ENCODE measurements around the gene GPR146. TPM values are rescaled to one million over a fixed set of nuclear protein-coding genes. Genes with fewer than 3 reads are reported as not detected.

GPR146 gene
- total RNA-seq, 1 experiment from 2014 or later: 22.2 TPM

GRCh38 chr7:1021931-1022330, 22.4 kb upstream of the GPR146 start:
- in situ Hi-C loops (cut with HindIII; ENCODE audit: low pct_unique_long_range_greater_than_20kb, low sequenced_read_pairs): no loop called here
- no peak for DNase-seq (ENCODE audit: low read depth)

DNA sequence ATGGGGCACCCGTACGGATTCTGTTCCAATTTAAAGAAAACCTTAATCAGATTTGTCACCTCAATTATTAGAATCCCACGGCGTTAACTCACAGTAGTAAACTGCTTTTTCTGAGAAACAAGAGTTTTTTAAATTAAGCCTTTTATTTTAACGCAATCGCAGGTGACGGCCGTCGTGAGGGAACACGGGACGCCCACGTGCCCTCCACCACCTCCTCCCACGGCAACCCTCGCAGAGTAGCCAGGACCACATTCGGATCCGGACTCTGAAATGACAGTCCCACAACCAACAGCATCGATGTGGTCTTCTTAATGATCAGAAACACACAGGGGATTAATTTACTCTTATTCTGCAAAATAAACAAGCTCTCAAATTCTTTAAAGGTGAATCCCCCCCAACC, 22.0 kb upstream of the GPR146 start:
- in situ Hi-C loops (cut with HindIII; ENCODE audit: low pct_unique_long_range_greater_than_20kb, low sequenced_read_pairs): no loop called here

GRCh38 chr7:1022801-1023465, 21.4 kb upstream of the GPR146 start:
- in situ Hi-C loops (cut with HindIII; ENCODE audit: low pct_unique_long_range_greater_than_20kb, low sequenced_read_pairs): no loop called here

More for the DNA sequence above, 22.0 kb upstream of the GPR146 start:
- DNase-seq (ENCODE audit: low read depth): no peak

GRCh38 chr7:1024331-1024841, 20.0 kb upstream of the GPR146 start:
- no peak for DNase-seq (ENCODE audit: low read depth)
- in situ Hi-C loops (cut with HindIII; ENCODE audit: low pct_unique_long_range_greater_than_20kb, low sequenced_read_pairs): no loop called here

More at GRCh38 chr7:1022801-1023465, 21.4 kb upstream of the GPR146 start:
- DNase-seq (ENCODE audit: low read depth): no peak

GRCh38 chr7:1024876-1025742, 19.2 kb upstream of the GPR146 start:
- no peak for DNase-seq (ENCODE audit: low read depth)

GRCh38 chr7:1025743-1026581, 18.4 kb upstream of the GPR146 start:
- DNase-seq (ENCODE audit: low read depth): no peak
- in situ Hi-C loops (cut with HindIII; ENCODE audit: low pct_unique_long_range_greater_than_20kb, low sequenced_read_pairs): no loop called here

More at GRCh38 chr7:1024876-1025742, 19.2 kb upstream of the GPR146 start:
- in situ Hi-C loops (cut with HindIII; ENCODE audit: low pct_unique_long_range_greater_than_20kb, low sequenced_read_pairs): no loop called here

DNA sequence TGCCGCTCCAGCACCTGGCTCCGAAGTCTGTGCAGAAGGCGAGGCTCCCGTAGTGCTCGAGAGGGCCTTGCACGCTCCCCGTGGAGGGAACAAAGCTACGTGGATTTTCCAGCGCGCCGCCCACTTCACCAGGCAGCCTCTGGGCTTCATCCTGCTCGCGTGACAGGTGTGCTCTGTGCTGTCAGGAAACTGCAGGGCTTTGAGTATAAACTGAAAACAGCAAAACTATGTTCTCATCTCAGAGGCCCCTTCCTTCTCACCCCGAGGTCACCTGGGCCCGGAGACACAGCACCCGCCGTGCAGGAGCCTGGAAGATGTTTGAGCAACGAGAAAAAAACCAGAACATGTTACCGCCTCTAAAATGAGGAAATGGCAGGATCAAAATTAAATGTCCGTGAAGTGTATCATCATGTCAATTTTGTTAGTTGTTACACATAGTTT, 17.6 kb upstream of the GPR146 start:
- in situ Hi-C loops (cut with HindIII; ENCODE audit: low pct_unique_long_range_greater_than_20kb, low sequenced_read_pairs): no loop called here
- DNase-seq (ENCODE audit: low read depth): no peak

GRCh38 chr7:1027242-1028043, 16.9 kb upstream of the GPR146 start:
- in situ Hi-C loops (cut with HindIII; ENCODE audit: low pct_unique_long_range_greater_than_20kb, low sequenced_read_pairs): no loop called here
- DNase-seq (ENCODE audit: low read depth): no peak

DNA sequence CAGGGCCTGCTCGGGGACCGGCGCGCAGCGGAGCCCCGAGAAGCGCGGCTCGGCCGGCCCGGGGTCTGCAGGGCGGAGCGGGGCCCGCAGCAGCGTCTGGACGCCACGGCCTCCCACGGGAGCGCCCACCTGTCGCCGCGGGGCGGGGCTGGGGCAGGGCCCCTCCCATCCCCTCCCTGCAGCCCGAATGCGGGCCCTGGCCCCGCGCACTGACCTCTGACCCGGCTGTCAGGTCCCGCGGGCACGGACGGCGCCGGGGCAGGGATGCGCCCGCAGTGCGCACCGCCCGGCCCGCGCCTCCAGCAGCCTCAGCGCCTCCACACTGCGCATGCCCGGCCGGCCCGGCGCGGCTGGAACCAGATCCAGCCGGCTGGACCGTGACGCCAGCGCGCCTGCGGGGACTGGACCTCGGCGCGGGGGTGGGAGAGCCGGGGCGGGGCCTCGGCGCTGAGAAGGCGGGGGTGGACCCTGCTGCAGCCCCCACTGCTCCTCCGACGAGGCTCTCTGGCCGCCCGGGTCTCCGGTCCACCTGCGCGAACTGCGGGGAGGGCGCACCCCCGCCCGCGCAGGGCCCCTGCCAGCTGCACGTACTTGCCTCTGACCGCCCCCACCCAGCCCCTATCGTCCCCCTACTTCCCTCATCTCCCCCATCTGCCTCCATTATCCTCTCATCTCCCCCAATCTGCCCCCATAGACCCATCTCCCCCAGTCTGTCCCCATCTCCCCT, 16.1 kb upstream of the GPR146 start:
- in situ Hi-C loops (cut with HindIII; ENCODE audit: low pct_unique_long_range_greater_than_20kb, low sequenced_read_pairs): no loop called here
- peak; percentile 83 for DNase-seq (ENCODE audit: low read depth)

- in situ Hi-C loops (cut with HindIII; ENCODE audit: low pct_unique_long_range_greater_than_20kb, low sequenced_read_pairs): no loop called here
- DNase-seq (ENCODE audit: low read depth): peak; percentile 85
Observed at GRCh38 chr7:1028775-1029636, 15.3 kb upstream of the GPR146 start.

GRCh38 chr7:1029637-1030443, 14.5 kb upstream of the GPR146 start:
- in situ Hi-C loops (cut with HindIII; ENCODE audit: low pct_unique_long_range_greater_than_20kb, low sequenced_read_pairs): no loop called here
- DNase-seq (ENCODE audit: low read depth): no peak

DNA sequence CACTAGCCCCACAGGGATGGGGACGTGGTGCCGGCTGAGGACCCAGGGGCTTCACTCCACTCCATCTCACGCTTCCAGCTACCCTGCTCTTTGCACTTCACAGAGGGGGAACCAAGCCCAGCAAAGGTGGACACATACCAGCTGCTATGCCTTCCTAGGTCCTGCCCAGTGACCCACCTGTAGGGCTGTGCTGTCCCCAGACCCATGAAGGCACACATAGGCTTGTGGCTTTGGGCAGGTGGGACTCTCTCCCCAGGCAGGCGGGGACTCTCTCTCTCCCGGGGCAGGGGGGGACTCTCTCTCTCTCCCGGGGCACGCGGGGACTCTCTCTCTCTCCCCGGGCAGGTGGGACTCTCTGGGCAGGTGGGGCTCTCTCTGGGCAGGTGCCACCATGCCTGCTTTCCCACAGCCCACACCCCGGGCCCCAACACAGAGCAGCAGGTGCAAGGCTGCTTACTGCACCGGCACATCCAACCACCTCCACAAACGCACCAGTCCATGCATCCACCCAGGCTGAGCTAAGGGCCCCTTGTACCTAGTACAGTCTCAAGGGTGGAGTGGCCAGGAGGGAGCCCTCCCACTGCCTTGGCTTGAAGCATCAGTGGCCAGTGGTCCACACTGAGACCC, 13.8 kb upstream of the GPR146 start:
- in situ Hi-C loops (cut with HindIII; ENCODE audit: low pct_unique_long_range_greater_than_20kb, low sequenced_read_pairs): no loop called here
- no peak for DNase-seq (ENCODE audit: low read depth)

- no peak for DNase-seq (ENCODE audit: low read depth)
- in situ Hi-C loops (cut with HindIII; ENCODE audit: low pct_unique_long_range_greater_than_20kb, low sequenced_read_pairs): no loop called here
Observed at GRCh38 chr7:1031716-1032455, 12.5 kb upstream of the GPR146 start.

DNA sequence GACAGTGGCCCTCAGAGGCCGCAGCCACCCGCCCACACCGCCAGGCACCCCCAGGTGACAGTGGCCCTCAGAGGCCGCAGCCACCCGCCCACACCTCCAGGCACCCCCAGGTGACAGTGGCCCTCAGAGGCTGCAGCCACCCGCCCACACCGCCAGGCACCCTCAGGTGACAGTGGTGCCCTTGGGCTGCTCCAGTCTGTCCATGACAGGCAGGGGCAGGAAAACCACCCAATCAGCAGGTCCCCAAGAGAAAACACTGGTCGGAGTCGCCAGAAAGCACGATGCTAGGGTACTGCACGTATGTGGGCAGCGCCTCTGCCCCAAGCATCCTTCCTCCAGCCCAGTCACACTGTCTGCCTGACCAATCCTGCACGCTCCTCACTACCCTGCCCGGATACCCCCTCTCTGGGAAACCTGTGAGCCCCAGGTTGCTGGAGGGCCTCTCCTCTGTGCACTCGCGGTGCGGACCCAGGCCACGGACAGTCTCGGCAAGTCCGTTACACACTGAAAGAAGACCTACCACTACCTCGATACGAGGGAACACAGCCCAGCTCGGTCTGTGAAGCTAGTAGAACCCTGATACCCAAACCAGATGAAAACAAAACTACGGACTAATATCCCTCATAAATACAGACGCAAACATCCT, 11.7 kb upstream of the GPR146 start:
- in situ Hi-C loops (cut with HindIII; ENCODE audit: low pct_unique_long_range_greater_than_20kb, low sequenced_read_pairs): no loop called here
- no peak for DNase-seq (ENCODE audit: low read depth)

Data from Caki2 (cell line).